ENCODE data around the gene CARNS1.

DNA sequence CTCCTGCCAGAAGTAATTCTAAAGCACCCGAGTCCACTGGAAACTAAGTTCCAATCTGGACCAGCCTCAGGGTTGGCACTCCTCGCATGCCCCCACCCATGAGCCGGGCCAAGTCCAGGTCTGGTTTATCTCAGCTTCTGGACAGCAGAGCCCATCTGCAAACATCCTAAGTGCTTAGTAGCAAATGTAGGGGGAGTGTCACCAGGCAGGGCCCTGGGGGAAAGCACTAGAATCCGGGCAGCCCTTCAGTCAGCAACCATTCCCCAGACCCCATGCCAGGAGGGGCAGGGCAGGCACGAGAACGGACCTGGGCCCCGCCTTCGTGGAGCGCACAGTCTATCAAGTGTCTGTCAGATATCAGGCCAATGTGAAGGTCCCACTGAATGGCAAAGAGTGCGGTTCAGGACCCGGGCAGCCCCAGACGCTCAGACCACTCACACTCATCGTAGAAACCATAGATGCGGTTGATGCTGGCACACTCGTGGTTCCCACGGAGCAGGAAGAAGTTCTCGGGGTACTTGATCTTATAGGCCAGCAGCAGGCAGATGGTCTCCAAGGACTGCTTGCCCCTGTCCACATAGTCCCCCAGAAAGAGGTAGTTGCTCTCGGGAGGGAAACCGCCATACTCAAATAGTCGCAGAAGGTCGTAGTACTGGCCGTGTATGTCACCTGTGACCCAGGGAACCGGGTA lies 15.1 kb upstream of the CARNS1 start:
- TF ChIP-seq, protein P1, sequence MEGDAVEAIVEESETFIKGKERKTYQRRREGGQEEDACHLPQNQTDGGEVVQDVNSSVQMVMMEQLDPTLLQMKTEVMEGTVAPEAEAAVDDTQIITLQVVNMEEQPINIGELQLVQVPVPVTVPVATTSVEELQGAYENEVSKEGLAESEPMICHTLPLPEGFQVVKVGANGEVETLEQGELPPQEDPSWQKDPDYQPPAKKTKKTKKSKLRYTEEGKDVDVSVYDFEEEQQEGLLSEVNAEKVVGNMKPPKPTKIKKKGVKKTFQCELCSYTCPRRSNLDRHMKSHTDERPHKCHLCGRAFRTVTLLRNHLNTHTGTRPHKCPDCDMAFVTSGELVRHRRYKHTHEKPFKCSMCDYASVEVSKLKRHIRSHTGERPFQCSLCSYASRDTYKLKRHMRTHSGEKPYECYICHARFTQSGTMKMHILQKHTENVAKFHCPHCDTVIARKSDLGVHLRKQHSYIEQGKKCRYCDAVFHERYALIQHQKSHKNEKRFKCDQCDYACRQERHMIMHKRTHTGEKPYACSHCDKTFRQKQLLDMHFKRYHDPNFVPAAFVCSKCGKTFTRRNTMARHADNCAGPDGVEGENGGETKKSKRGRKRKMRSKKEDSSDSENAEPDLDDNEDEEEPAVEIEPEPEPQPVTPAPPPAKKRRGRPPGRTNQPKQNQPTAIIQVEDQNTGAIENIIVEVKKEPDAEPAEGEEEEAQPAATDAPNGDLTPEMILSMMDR (IDR thresholded peaks at IDR 0.05) = no peak
- TF ChIP-seq POLR2A (IDR thresholded peaks at IDR 0.05) = no peak

All from testis (tissue), 2 donors.